SU-DHL-6 (cell line): ENCODE data around the gene COX6B1.

Source experiments
- H2AFZ ChIP-seq: fragments of 200-600 bp; sonication (generic); 2 replicates; pipeline ENCODE4 v1.6.1; 2014; ENCODE audit warnings: low read depth, mild to moderate bottlenecking, moderate library complexity, mixed read lengths, antibody characterized with exemption, low read length; ENCODE audit not compliant: severe bottlenecking
- H3F3A ChIP-seq: fragments of 200-600 bp; shearing (Covaris generic); 2 replicates; pipeline ENCODE4 v1.6.0; 2016; ENCODE audit warnings: antibody characterized with exemption, mild to moderate bottlenecking; ENCODE audit not compliant: insufficient read depth
- H3K27ac ChIP-seq: fragments of 200-600 bp; sonication (generic); 2 replicates; pipeline ENCODE4 v1.5.1; 2016; ENCODE audit warnings: low read depth, mild to moderate bottlenecking, low read length, moderate library complexity, mixed read lengths
- H3K27me3 ChIP-seq: fragments of 200-600 bp; sonication (generic), shearing (Covaris generic); 2 replicates; pipeline ENCODE4 v1.6.0; 2014; ENCODE audit warnings: mild to moderate bottlenecking, low read length
- H3K36me3 ChIP-seq: fragments of 200-600 bp; sonication (generic); 2 replicates; pipeline ENCODE4 v1.6.1; 2014; ENCODE audit warnings: mild to moderate bottlenecking, low read length, mixed read lengths
- H3K4me2 ChIP-seq: fragments of 300-600, 200-600 bp; shearing (Covaris generic), sonication (generic); 2 replicates; pipeline ENCODE4 v1.6.0; 2014; ENCODE audit warnings: low read length, low read depth, mild to moderate bottlenecking; ENCODE audit not compliant: poor library complexity, severe bottlenecking
- H3K4me3 ChIP-seq: fragments of 200-600 bp; sonication (generic); 2 replicates; pipeline ENCODE4 v1.5.1; 2014; ENCODE audit warnings: antibody characterized with exemption, low read length, mild to moderate bottlenecking, mixed read lengths; ENCODE audit not compliant: insufficient read depth, poor library complexity, severe bottlenecking
- H3K79me2 ChIP-seq: fragments of 200-600 bp; sonication (generic); 2 replicates; pipeline ENCODE4 v1.6.1; 2014; ENCODE audit warnings: mild to moderate bottlenecking, low read length, moderate library complexity; ENCODE audit not compliant: insufficient read depth
- H3K9ac ChIP-seq: fragments of 200-600 bp; sonication (generic); 2 replicates; pipeline ENCODE4 v1.7.0; 2014; ENCODE audit warnings: mild to moderate bottlenecking, low read length
- H3K9me2 ChIP-seq: fragments of 200-600 bp; sonication (generic); replicated peaks from 2 replicates; pipeline ENCODE4 v1.6.1; 2014; ENCODE audit warnings: low read length; ENCODE audit not compliant: insufficient read depth
- H3K9me3 ChIP-seq: fragments of 200-600 bp; sonication (generic); 2 replicates; pipeline ENCODE4 v1.6.1; 2014; ENCODE audit warnings: low read length, mixed read lengths; ENCODE audit not compliant: insufficient read depth
- H4K20me1 ChIP-seq: fragments of 200-600 bp; sonication (generic); 2 replicates; pipeline ENCODE4 v1.6.1; 2014; ENCODE audit warnings: low read depth, mild to moderate bottlenecking, antibody characterized with exemption, low read length, moderate library complexity, mixed read lengths
- CTCF ChIP-seq: fragments of 200-600 bp; sonication (generic); IDR thresholded peaks from one replicate; pipeline ENCODE4 v1.5.1; 2017; ENCODE audit warnings: antibody characterized with exemption, mild to moderate bottlenecking, low read length, moderate library complexity; ENCODE audit not compliant: insufficient read depth, poor library complexity, severe bottlenecking
- EZH2phosphoT487 ChIP-seq: fragments of 200-600 bp; sonication (generic), shearing (Covaris generic); conservative IDR thresholded peaks from 2 replicates; pipeline ENCODE4 v1.6.1; 2018; ENCODE audit warnings: mild to moderate bottlenecking, antibody characterized with exemption, low read length, moderate library complexity, mixed read lengths

The COX6B1 gene

GRCh38 chr19:35620001-35620400 is 28.1 kb upstream of the COX6B1 start:
- H2AFZ ChIP-seq: no peak overlapping the region

DNA sequence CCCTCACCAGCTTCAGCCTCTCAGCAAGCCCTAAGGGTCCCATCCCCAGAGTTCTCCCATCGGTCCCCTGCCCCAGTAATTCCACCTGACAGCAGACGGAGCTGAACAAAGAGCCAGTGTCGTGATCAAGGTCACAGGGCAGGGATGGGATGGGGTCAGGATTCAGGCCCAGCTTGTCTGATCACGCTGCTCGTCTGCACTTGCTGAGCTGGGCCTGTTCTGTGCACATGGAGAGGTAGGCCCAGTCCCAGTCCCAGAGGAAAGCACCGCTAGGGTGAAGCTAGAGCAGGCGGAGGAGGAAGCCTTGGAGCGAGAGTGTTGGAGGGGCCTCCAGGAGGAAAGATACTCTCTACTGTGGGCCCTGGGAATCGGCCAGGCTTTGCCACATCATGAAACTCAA is 26.4 kb upstream of the COX6B1 start:
- Histone ChIP-seq H4K20me1 (no peaks in the 10 kb centered on the region), H3K4me3 (no peak overlapping the region), H3K4me2 (no peak overlapping the region), H3K36me3 (no peaks in the 10 kb centered on the region), H3K27ac (no peak overlapping the region), H3K27me3 (no peaks in the 10 kb centered on the region), H3K79me2 (no peaks in the 10 kb centered on the region), H3K9me2 (no peaks in the 10 kb centered on the region), H3K9me3 (no peaks in the 10 kb centered on the region), H3K9ac (no peak overlapping the region), H3F3A (peaks cover 7% of the 10 kb centered on the region; the same call in 1 of the 2 replicates), H2AFZ (no peak overlapping the region)
- no peak for TF ChIP-seq CTCF
- TF ChIP-seq EZH2phosphoT487: no peak

More at GRCh38 chr19:35620001-35620400, 28.1 kb upstream of the COX6B1 start:
- Histone ChIP-seq H3F3A (peaks cover 2% of the 10 kb centered on the region; the same call in 1 of the 2 replicates), H3K27me3 (no peaks in the 10 kb centered on the region), H3K36me3 (no peaks in the 10 kb centered on the region), H3K9ac (no peak overlapping the region), H3K4me2 (no peak overlapping the region), H3K27ac (no peak overlapping the region), H3K79me2 (no peaks in the 10 kb centered on the region), H3K4me3 (no peak overlapping the region), H3K9me3 (no peaks in the 10 kb centered on the region), H4K20me1 (no peaks in the 10 kb centered on the region), H3K9me2 (no peaks in the 10 kb centered on the region)
- TF ChIP-seq CTCF (no peak), EZH2phosphoT487 (no peak)

GRCh38 chr19:35622750-35623149 is 25.4 kb upstream of the COX6B1 start:
- no peak for TF ChIP-seq EZH2phosphoT487
- no peak for TF ChIP-seq CTCF

More at GRCh38 chr19:35622750-35623149, 25.4 kb upstream of the COX6B1 start:
- no peaks in the 10 kb centered on the region for H3K9me2 ChIP-seq
- H3K4me2 ChIP-seq: no peak overlapping the region
- H3K27ac ChIP-seq: no peak overlapping the region
- no peak overlapping the region for H3K4me3 ChIP-seq
- no peak overlapping the region for H2AFZ ChIP-seq
- no peaks in the 10 kb centered on the region for H4K20me1 ChIP-seq
- H3K36me3 ChIP-seq: no peaks in the 10 kb centered on the region
- H3K9ac ChIP-seq: no peak overlapping the region
- H3K9me3 ChIP-seq: no peaks in the 10 kb centered on the region
- H3F3A ChIP-seq: peaks cover 7% of the 10 kb centered on the region; the same call in 1 of the 2 replicates
- H3K79me2 ChIP-seq: no peaks in the 10 kb centered on the region
- no peaks in the 10 kb centered on the region for H3K27me3 ChIP-seq
